Activated effector memory CD4-positive, alpha-beta T cell treated with Interleukin-2 at 50 U/mL for 16 hours (primary cell): ENCODE measurements around the gene TGFBI.
"Not testable (repeated sequence)": the region's sequence is repeated elsewhere in the genome, so short reads cannot be mapped to it uniquely, and the experiment has no call there.

Experiments
- DNase-seq: peaks from one replicate; pipeline ENCODE4 v3.0.0-alpha.2; 2020

Gene TGFBI

DNA sequence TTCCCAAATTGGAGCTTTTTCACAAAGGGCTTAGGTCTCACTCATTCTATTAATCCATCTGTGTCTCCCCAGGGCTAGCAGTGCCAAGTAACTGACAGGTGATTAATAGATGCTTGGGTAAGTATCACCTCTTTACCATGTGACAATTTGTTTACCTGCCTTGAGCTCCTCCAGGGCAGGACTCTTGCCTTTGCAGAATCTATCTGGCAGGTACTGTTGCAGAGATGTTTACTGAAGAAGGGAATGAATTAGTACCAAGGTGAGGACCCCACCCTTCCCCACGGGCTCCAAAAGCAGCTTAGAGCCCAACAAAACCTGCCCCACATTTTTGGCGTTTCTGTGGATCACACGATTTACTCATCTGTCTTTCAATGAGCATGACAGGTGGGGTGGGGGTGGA, 698 bp upstream of the TGFBI start:
- no peak for DNase-seq

DNA sequence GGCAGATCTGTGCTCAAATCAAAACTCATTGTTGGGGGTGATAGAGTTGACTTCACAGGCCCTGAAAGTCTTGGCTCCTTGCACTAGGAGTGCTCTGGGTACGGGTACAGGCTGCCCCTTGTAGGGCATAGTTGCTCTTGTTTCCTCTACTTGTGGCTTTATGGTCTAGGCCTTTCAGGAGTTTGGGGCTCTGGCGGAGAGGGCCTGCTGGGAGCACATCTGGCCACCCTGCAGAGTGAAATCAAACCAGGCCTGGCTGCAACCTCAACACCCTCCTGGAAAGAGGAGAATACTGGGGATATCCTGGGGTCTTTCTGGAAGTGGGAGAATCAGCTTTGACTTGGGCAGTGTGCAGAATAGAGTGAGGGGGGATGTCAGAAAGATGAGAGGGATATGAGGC, 1.5 kb downstream of the TGFBI start:
- DNase-seq = no peak

GRCh38 chr5:136030956-136031611, 2.3 kb downstream of the TGFBI start:
- no peak for DNase-seq

GRCh38 chr5:136031711-136032110, 2.9 kb downstream of the TGFBI start:
- DNase-seq = no peak

DNA sequence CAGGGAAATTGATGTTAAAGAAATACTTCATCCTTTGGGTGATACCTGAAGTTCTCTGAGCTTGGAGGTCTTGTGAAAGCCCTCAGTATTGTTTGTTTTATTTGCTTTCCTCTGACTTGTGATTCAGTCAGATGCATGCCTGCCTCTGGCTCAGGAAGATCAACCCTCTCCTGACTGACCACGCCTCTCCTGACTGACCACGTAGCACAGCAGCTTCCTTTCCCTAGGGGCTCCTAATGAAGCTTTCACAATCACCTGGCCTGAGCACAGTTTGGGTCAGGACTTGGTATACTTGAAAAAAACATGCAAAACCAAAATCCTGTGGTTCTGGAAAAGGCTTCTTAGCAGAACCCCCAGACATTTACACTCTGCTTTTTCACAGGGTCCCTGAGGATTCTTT, 3.8 kb downstream of the TGFBI start:
- DNase-seq = no peak

DNA sequence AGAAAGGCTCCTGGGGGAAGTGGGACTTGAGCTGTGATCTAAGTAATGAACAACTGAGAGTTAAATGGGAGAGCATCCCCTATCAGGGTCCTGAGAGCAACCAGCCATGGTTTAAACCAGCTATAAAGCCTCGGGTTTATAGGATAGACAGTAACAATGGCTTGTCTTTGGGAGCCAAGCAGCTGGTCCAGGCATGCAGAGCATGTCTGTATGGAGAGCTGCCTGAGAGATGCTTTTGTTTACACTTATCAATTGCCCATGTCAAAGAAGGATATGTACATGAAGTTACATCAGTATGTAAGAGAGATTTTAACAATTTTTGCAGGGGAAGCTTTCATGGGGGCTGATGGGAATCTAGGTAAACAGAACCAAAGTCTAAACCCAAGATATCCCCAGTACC, 4.4 kb downstream of the TGFBI start:
- DNase-seq = no peak

DNA sequence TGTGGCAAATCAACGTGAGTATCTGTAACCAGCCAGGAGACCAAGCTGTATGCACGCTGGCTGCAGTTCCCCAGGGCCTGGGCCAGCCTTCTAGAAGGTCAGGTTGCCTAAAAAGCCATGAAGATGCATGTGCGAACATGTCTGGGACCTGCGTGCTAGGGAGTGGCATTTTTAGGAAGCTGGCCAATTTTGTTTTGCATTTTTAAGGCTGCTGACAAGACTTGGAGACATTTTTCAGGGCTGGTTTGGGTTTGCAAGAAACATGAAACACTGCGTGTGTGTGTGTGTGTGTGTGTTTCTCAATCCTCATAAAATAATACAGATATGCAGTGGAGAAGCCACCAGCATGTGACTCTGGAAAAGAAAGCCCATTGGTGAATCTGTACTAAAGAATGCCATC, 5.1 kb downstream of the TGFBI start:
- no peak for DNase-seq

DNA sequence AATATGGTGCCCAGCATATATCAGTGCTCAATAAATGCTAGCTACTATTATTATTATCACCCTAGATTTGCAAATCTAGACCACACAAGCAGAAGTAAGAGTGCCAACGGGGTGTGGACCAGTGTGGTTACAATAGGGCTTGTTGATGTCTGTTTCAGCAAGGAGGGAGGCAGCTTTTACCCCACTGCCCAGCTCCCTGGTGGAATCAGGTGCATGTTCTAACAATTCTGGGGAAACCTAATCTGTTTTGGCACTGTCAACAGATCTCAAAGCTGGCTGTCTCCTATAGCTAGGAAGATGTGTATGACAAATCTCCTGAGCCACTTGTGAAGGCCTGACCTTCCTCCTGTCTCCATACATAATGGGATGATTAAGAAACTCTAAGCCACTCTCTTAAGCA, 5.7 kb downstream of the TGFBI start:
- no peak for DNase-seq

- DNase-seq = no peak
These were observed 6.2 kb downstream of the TGFBI start for GRCh38 chr5:136034984-136035383.

DNA sequence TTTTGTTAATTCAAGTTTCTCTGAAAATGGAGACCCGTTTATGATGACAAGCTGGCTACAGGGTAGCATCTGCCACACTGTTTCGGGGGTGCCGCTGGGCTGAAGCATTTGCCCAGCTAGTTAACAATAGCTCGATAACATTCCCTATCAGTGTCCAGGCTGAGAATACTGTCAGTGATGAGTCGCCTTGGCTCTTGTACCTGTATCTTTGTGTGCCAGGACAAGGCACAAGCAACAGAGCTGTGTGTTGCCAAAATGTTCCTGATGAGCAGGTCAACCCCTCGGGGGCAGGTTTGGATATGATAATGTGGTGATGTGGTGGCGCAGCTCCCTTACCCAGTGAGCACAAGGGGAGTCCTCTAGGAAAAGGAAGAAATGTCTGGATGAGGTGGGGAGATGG, 7.0 kb downstream of the TGFBI start:
- no peak for DNase-seq

DNA sequence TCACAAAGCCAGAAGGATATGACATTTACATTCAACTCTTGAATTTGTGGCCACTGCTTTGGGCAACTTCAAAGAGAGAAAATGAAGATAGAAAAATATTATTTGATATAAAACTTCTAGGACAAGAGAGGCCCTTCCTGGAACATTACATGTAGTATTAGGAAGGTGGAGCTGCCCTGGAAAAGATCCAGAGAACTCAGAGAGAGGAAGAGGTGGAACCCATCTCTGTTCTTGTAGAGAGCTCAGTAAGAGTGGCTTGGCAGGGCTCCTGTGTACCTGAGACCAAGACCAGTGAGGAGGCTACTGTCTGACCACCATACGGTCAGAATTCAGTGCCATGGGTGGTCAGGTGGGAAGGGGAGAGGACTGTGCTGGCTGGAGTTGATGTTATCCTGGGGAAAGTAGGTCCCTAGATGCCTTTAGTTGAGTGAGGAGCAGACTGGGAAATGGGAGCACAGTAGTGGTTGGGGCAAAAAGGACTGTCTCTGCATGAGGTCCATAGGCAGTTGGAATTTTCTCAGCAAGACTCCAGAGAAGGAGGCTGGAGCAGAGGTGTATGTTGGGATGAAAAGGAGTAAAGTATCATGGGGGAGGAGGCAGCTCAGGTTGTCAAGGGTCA, 7.6 kb downstream of the TGFBI start:
- DNase-seq = no peak

- DNase-seq = peak; percentile 27
These were observed 8.4 kb downstream of the TGFBI start for GRCh38 chr5:136037001-136037705.

- no peak for DNase-seq
These were observed 9.8 kb downstream of the TGFBI start for GRCh38 chr5:136038635-136039034.

DNA sequence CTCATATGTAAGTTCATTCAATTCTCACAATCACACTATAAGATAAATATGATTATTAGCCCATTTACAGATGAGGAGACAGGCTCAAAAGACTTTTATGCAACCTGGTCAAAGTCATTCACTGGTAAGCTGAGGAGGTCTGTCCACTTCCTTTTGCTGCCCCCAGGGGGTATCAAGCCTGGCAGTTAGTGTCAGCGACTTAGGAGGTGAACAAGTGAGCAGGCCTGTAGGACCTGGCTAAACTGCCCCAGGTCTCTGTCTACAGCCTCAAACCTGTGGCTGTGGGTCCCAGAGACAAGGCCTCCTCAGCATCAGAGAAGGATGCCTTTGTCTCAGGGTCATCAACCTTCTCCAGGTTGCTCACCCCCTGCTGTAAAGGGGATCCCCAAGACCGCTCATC, 10.4 kb downstream of the TGFBI start:
- no peak for DNase-seq

DNA sequence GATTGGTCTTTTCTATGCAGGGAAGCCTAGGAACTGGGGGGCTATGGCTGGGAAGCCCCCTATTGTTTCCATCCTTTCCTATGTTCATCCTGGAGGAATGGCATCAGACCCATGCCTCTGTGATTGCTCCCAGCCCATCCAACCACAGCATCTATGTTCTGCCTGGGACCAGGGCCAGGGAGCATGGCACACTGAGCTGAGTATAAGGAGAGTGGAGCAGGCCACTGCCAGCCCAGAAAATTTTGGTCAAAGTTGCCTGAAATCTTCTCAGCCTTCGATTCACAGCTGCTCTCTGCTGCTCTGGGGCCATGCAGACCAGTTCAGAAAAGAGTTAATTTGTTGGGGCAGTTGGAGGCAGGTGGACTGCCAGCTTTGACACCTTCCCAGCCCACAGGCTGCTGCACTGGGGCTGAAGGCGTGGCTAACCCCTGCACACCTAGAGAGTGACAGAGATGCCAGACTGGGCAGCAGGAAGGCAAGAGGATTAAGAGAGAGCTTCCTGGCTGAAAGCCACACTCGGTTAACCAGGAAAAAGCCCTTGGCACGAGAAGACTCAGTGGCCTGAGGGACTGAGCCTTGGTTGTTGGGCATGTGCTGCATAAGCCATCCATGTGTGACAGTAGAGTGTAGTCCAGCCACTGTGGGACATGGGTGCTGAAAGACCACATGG, 12.1 kb downstream of the TGFBI start:
- no peak for DNase-seq

- DNase-seq = no peak
These were observed 13.4 kb downstream of the TGFBI start for GRCh38 chr5:136042156-136042555.

DNA sequence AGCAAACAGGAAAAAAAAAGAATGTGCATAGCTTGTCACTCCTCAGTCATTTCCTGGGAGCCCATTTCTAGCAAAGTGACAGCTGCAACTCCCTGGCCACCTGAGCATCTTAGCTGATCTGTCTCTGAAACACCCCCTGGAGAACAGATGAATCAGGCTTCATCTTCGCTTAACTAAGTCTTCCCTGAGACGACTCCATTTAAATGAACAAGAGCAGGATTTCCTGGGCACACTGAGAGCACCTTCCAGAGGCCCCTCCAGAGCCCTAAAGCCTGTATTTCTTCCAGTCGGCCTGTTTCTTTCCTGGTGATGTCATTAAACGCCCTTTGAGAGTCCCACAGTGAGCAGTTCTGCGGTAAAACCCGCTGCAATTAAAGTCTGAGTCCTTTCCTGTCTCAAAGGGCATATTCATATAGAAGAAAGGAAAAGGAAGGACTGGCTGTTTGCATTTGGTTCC, 13.9 kb downstream of the TGFBI start:
- DNase-seq = no peak

DNA sequence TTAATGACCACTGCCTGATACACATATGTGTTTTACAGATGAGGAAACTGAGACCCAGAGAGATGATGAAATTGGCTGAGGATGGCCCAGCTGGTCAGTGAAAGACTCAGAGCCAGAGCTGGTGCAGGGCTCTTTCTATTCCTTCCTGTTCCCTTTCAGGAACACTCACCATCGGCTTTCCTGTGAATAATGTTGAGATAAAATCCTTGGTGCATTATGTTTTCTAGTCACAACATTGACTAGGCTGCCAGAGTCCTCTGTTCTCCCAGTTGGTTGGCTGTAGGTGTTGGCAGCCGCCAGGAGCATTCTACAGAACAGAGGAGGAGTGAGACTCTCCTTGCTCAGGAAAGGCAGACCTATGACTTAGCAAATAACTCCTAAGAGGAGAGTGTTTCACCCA, 14.8 kb downstream of the TGFBI start:
- DNase-seq = no peak

DNA sequence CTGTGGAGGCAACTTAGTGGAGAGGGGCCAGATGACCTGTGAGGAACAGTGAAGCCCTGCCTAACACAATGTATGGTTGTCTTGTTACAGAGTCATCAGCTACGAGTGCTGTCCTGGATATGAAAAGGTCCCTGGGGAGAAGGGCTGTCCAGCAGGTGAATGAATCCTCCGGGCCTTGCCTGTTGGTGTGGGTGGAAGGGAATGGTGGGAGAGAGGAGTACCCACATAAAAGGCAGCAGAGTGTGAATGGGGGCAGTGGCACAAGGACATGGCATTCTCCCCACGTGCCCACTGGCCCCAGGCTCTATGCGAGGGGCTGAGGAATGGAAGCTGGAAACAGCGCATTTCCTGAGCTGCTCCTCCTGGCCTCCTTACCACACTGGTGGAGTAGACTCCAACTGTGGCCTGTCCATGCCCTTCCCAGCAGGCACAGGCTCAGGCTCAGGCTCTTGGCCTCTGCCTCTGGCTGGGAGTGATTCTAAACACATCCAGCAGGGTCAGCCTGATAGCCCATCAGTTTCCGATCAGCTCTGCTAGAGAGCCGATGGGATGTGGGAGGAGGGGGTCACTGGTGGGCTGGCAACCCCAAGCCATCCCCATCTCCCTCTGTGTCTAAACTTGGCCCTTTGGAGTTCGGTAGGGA, 15.3 kb downstream of the TGFBI start:
- no peak for DNase-seq

- not testable (repeated sequence) for DNase-seq
These were observed 16.2 kb downstream of the TGFBI start for GRCh38 chr5:136045026-136045425.

DNA sequence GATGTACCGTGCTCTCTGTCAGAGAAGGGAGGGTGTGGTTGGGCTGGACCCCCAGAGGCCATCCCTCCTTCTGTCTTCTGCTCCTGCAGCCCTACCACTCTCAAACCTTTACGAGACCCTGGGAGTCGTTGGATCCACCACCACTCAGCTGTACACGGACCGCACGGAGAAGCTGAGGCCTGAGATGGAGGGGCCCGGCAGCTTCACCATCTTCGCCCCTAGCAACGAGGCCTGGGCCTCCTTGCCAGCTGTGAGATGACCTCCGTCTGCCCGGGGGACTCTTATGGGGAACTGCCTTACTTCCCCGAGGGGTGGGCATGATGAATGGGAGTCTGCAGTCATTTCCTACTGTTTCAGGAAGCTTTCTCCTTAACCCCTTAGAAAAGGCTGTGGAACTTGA, 17.5 kb downstream of the TGFBI start:
- no peak for DNase-seq

DNA sequence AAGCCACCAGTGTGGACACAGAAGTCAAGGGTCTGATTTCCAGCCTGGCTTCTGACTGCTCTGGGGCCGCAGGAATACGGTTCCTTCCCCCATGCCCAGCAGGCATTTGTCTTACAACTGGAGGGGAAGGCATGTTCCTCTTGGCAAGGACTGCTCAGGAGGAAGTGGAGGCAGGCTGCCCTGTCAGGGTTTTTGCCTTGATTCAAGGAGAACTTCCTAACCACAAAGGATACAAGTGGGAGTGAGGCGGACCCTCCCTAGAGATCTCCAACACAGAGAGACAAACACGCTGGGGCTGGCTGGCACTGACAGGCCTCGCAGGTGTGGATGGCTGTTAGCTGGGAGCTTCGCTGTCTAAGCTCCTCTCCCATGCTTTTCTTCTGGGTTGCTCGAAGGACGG, 19.1 kb downstream of the TGFBI start:
- DNase-seq = no peak

GRCh38 chr5:136048966-136049365, 20.2 kb downstream of the TGFBI start:
- DNase-seq = no peak
